HG03095 (cell line): ENCODE data around the gene SMAD3.

Experiments
- ATAC-seq: cut with Tn5 transposase; IDR thresholded peaks from one replicate; pipeline ENCODE4 v1.9.1; 2021; ENCODE audit warnings: moderate library complexity; ENCODE audit not compliant: unreplicated experiment

Gene SMAD3

GRCh38 chr15:67156834-67157233, 91.4 kb downstream of the SMAD3 start:
- no peak for ATAC-seq

- no peak for ATAC-seq
These were observed 92.3 kb downstream of the SMAD3 start for GRCh38 chr15:67157521-67158252.

- no peak for ATAC-seq
These were observed 93.0 kb downstream of the SMAD3 start for GRCh38 chr15:67158367-67158766.

- no peak for ATAC-seq
These were observed 96.0 kb downstream of the SMAD3 start for GRCh38 chr15:67161412-67161811.

GRCh38 chr15:67161881-67162280, 96.5 kb downstream of the SMAD3 start:
- ATAC-seq: no peak

GRCh38 chr15:67163180-67163579, 97.8 kb downstream of the SMAD3 start:
- ATAC-seq: no peak

GRCh38 chr15:67164401-67164791, 99.0 kb downstream of the SMAD3 start:
- no peak for ATAC-seq

GRCh38 chr15:67164811-67165253, 99.4 kb downstream of the SMAD3 start:
- ATAC-seq: no peak

- ATAC-seq: no peak
These were observed 100.2 kb downstream of the SMAD3 start for GRCh38 chr15:67165254-67166253.

GRCh38 chr15:67166280-67167009, 101.0 kb downstream of the SMAD3 start:
- no peak for ATAC-seq

- no peak for ATAC-seq
These were observed 101.7 kb downstream of the SMAD3 start for GRCh38 chr15:67167091-67167490.

- ATAC-seq: no peak
These were observed 103.3 kb downstream of the SMAD3 start for GRCh38 chr15:67168694-67169093.

GRCh38 chr15:67170143-67170925, 104.9 kb downstream of the SMAD3 start:
- ATAC-seq: no peak

- ATAC-seq: no peak
These were observed 106.1 kb downstream of the SMAD3 start for GRCh38 chr15:67171471-67171870.

GRCh38 chr15:67172172-67172571, 106.8 kb downstream of the SMAD3 start:
- no peak for ATAC-seq

GRCh38 chr15:67173005-67173404, 107.6 kb downstream of the SMAD3 start:
- no peak for ATAC-seq

- ATAC-seq: no peak
These were observed 108.4 kb downstream of the SMAD3 start for GRCh38 chr15:67173786-67174185.

GRCh38 chr15:67174446-67174845, 109.0 kb downstream of the SMAD3 start:
- no peak for ATAC-seq

GRCh38 chr15:67174864-67175573, 109.6 kb downstream of the SMAD3 start:
- no peak for ATAC-seq

- peak; percentile 77 for ATAC-seq
These were observed 110.3 kb downstream of the SMAD3 start for GRCh38 chr15:67175643-67176071.
